K562 (cell line): ENCODE measurements around the gene ATP6V1G2. TPM values are rescaled to one million over a fixed set of nuclear protein-coding genes. Genes with fewer than 3 reads are reported as not detected.

Experiments
- ATF1 ChIP-seq, 2 experiments: fragments of 450-650 bp in 1 of 2; IDR thresholded peaks; 2 replicates each; pipeline ENCODE4 v1.6.1; 2016; ENCODE audit warnings: missing compliant biosample characterization in 1 of 2, missing genetic modification characterization in 1 of 2
- BCL6 ChIP-seq: fragments of 250-450 bp; sonication (Bioruptor Pico); IDR thresholded peaks from 2 replicates; pipeline ENCODE4 v1.4.0; 2020
- HLTF ChIP-seq: fragments of 450-650 bp; IDR thresholded peaks from 2 replicates; pipeline ENCODE4 v1.6.1; 2016
- MCM2 ChIP-seq: fragments of 450-650 bp; IDR thresholded peaks from 2 replicates; pipeline ENCODE4 v1.6.1; 2017; ENCODE audit warnings: low read depth, mild to moderate bottlenecking
- MYBL2 ChIP-seq, 2 experiments: fragments of 450-650 bp in 1 of 2; sonication (generic) in 1 of 2; formaldehyde crosslinking in 1 of 2; IDR thresholded peaks; 2 replicates each; pipeline versions ENCODE4 v1.6.1 to v1.8.1; 2017 to 2022; ENCODE audit warnings: borderline replicate concordance in 1 of 2, inconsistent platforms in 1 of 2, low read depth in 1 of 2, mild to moderate bottlenecking in 1 of 2, missing genetic modification reagents in 1 of 2, moderate library complexity in 1 of 2
- NFE2L1 ChIP-seq: fragments of 450-650 bp; IDR thresholded peaks from 2 replicates; pipeline ENCODE4 v1.6.1; 2016; ENCODE audit warnings: missing genetic modification characterization, low read depth, mild to moderate bottlenecking, missing compliant biosample characterization, moderate library complexity, borderline replicate concordance
- PCBP2 ChIP-seq: fragments of 200-400 bp; formaldehyde crosslinking; IDR thresholded peaks from 2 replicates; pipeline ENCODE4 v1.6.1; 2018; ENCODE audit warnings: low read length, low read depth, mild to moderate bottlenecking, moderate library complexity; ENCODE audit not compliant: poor library complexity, severe bottlenecking
- POU5F1 ChIP-seq: fragments of 150-350 bp; IDR thresholded peaks from 2 replicates; pipeline ENCODE4 v1.6.1; 2014; ENCODE audit warnings: borderline replicate concordance, low read length, low read depth, mild to moderate bottlenecking; ENCODE audit not compliant: partially characterized antibody
- TRIM24 ChIP-seq, 2 experiments: fragments of 450-650 bp; IDR thresholded peaks; 2 replicates each; pipeline ENCODE4 v1.6.1; 2016
- WHSC1 ChIP-seq: IDR thresholded peaks from one replicate; pipeline ENCODE4 v1.6.1; 2012; ENCODE audit warnings: low read length, control low read depth, inconsistent platforms
- ZNF121 ChIP-seq: sonication (generic); formaldehyde crosslinking; conservative IDR thresholded peaks from 2 replicates; pipeline ENCODE4 v1.8.0; 2022; ENCODE audit warnings: missing genetic modification reagents
- ZNF431 ChIP-seq: sonication (generic); formaldehyde crosslinking; IDR thresholded peaks from 2 replicates; pipeline ENCODE4 v1.8.0; 2022; ENCODE audit warnings: mild to moderate bottlenecking, missing genetic modification reagents
- polyA plus RNA-seq, 8 experiments: library from polyadenylated mRNA; depleted of rRNA in 4 of 8; stranded (reverse) in 5 of 8; unstranded in 3 of 8; fragments of >200 nt; fragmentation: Nextera tagmentation in 2 of 8; fragmentation: Illumina TruSeq in 1 of 8; extraction: Ambion mirVana in 2 of 8; extraction: Trizol in 1 of 8; gene quantifications; 2 replicates each; pipeline versions ENCODE4 v1.2.1 to v1.2.3, GENCODE V29; 2011 to 2014; ENCODE audit warnings: inconsistent platforms in 1 of 8, missing spikeins in 1 of 8
- total RNA-seq, 7 experiments: library from RNA; depleted of rRNA in 6 of 7; stranded (reverse); fragments of >200 nt in 6 of 7; fragmentation: Illumina TruSeq in 2 of 7; extraction: Trizol in 2 of 7; gene quantifications; 2 replicates each; pipeline versions ENCODE4 v1.2.1 to v1.2.3, GENCODE V29; 2011 to 2021; ENCODE audit warnings: low replicate concordance in 1 of 7
- TF ChIP-seq, protein P1 (sequence below): IDR thresholded peaks from 2 replicates; pipeline ENCODE4 v1.6.1; 2014; ENCODE audit warnings: antibody characterized with exemption
- TF ChIP-seq, protein P2 (sequence below): IDR thresholded peaks from 2 replicates; pipeline ENCODE4 v1.6.1; 2012; ENCODE audit warnings: low read depth, low read length, improper control_type of control experiment, borderline replicate concordance
- TF ChIP-seq, protein P3 (sequence below): fragments of 450-650 bp; formaldehyde crosslinking; IDR thresholded peaks from 2 replicates; pipeline ENCODE4 v1.4.0; 2020; ENCODE audit warnings: mild to moderate bottlenecking, moderate library complexity
- TF ChIP-seq, protein P4 (sequence below): fragments of 150-350 bp; conservative IDR thresholded peaks from 2 replicates; pipeline ENCODE4 v1.6.1; 2014; ENCODE audit warnings: low read length
- TF ChIP-seq, protein P5 (sequence below): sonication (generic); formaldehyde crosslinking; IDR thresholded peaks from 2 replicates; pipeline ENCODE4 v1.8.0; 2022; ENCODE audit warnings: mild to moderate bottlenecking, missing genetic modification reagents

The ATP6V1G2 gene
- total and polyA plus RNA-seq, 9 of the 15 experiments (the other 6 are each of a cell fraction or from before 2014, with no cell fraction given), result 0.14 to 1.5 (median 0.33) TPM

DNA sequence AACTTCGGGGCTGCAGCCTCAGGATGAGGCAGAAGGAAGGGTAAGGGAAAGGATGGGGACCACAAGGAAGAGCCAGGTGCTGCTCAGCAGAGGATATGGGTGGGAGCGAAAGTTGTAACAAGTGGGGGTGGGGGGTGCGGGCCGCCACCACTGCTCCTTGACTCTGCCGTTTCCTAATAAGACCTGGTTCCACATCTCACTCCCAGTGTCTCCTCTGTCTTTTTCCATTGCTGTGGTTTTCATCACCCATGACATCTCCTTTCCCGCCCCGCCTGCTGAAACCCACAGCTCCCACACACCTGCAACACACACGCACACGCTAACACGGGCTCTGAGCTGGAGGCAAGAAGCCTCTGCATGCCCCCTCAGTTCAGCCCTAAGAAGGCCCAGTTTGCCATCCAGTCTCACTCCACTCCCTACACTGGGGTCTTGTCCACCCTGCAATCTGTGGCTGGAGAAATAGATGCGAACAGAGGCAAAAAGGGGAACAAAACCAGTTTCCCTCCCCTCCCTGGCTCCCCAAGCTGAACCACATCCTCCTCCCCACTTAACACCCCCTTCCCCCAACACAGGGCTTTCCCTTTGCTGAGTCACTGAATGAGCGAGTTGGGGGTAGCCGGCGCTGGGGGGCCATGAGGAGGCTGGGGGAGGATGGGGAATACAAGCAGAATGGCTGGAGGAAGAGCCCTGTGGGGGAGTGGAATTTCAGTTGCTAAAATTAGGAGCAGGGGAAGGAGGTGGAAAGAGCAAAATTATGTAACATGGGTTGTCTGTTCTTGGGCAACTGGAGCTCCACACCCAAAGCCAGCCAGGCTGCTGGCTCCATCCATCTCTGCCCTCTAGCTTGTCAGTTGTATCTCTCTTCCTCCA is 12.5 kb upstream of the ATP6V1G2 start (continued):
- no peak for TF ChIP-seq MYBL2 (IDR thresholded peaks at IDR 0.05; ENCODE audit: low read depth)
- TF ChIP-seq MYBL2 (CRISPR knock-in tag; IDR thresholded peaks at IDR 0.05; ENCODE audit: borderline replicate concordance), result no peak
- TF ChIP-seq, protein P1, sequence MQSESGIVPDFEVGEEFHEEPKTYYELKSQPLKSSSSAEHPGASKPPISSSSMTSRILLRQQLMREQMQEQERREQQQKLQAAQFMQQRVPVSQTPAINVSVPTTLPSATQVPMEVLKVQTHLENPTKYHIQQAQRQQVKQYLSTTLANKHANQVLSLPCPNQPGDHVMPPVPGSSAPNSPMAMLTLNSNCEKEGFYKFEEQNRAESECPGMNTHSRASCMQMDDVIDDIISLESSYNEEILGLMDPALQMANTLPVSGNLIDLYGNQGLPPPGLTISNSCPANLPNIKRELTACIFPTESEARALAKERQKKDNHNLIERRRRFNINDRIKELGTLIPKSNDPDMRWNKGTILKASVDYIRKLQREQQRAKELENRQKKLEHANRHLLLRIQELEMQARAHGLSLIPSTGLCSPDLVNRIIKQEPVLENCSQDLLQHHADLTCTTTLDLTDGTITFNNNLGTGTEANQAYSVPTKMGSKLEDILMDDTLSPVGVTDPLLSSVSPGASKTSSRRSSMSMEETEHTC, result no peak
- no peak for TF ChIP-seq BCL6 (CRISPR knock-in tag)
- TF ChIP-seq, protein P2, sequence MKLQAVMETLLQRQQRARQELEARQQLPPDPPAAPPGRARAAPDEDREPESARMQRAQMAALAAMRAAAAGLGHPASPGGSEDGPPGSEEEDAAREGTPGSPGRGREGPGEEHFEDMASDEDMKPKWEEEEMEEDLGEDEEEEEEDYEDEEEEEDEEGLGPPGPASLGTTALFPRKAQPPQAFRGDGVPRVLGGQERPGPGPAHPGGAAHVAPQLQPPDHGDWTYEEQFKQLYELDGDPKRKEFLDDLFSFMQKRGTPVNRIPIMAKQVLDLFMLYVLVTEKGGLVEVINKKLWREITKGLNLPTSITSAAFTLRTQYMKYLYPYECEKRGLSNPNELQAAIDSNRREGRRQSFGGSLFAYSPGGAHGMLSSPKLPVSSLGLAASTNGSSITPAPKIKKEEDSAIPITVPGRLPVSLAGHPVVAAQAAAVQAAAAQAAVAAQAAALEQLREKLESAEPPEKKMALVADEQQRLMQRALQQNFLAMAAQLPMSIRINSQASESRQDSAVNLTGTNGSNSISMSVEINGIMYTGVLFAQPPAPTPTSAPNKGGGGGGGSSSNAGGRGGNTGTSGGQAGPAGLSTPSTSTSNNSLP, result no peak
- no peak for TF ChIP-seq NFE2L1 (tag)
- TF ChIP-seq PCBP2, result no peak
- no peak for TF ChIP-seq ZNF431 (CRISPR knock-in tag)
- TF ChIP-seq ZNF121 (CRISPR knock-in tag), result no peak
- TF ChIP-seq MCM2, result no peak
- TF ChIP-seq, protein P3, sequence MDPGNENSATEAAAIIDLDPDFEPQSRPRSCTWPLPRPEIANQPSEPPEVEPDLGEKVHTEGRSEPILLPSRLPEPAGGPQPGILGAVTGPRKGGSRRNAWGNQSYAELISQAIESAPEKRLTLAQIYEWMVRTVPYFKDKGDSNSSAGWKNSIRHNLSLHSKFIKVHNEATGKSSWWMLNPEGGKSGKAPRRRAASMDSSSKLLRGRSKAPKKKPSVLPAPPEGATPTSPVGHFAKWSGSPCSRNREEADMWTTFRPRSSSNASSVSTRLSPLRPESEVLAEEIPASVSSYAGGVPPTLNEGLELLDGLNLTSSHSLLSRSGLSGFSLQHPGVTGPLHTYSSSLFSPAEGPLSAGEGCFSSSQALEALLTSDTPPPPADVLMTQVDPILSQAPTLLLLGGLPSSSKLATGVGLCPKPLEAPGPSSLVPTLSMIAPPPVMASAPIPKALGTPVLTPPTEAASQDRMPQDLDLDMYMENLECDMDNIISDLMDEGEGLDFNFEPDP (CRISPR knock-in tag), result no peak
- no peak for TF ChIP-seq WHSC1
- no peak for TF ChIP-seq POU5F1
- peak in 1 of 2 experiments; percentile 31; a peak in 2 of 4 replicates for TF ChIP-seq TRIM24 (IDR thresholded peaks at IDR 0.05)
- TF ChIP-seq HLTF, result no peak
- TF ChIP-seq, protein P4, sequence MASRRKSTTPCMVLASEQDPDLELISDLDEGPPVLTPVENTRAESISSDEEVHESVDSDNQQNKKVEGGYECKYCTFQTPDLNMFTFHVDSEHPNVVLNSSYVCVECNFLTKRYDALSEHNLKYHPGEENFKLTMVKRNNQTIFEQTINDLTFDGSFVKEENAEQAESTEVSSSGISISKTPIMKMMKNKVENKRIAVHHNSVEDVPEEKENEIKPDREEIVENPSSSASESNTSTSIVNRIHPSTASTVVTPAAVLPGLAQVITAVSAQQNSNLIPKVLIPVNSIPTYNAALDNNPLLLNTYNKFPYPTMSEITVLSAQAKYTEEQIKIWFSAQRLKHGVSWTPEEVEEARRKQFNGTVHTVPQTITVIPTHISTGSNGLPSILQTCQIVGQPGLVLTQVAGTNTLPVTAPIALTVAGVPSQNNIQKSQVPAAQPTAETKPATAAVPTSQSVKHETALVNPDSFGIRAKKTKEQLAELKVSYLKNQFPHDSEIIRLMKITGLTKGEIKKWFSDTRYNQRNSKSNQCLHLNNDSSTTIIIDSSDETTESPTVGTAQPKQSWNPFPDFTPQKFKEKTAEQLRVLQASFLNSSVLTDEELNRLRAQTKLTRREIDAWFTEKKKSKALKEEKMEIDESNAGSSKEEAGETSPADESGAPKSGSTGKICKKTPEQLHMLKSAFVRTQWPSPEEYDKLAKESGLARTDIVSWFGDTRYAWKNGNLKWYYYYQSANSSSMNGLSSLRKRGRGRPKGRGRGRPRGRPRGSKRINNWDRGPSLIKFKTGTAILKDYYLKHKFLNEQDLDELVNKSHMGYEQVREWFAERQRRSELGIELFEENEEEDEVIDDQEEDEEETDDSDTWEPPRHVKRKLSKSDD, result no peak
- no peak for TF ChIP-seq ATF1 (CRISPR knock-in tag; IDR thresholded peaks at IDR 0.05)
- TF ChIP-seq ATF1 (tag; IDR thresholded peaks at IDR 0.05), result no peak
- TF ChIP-seq, protein P5, sequence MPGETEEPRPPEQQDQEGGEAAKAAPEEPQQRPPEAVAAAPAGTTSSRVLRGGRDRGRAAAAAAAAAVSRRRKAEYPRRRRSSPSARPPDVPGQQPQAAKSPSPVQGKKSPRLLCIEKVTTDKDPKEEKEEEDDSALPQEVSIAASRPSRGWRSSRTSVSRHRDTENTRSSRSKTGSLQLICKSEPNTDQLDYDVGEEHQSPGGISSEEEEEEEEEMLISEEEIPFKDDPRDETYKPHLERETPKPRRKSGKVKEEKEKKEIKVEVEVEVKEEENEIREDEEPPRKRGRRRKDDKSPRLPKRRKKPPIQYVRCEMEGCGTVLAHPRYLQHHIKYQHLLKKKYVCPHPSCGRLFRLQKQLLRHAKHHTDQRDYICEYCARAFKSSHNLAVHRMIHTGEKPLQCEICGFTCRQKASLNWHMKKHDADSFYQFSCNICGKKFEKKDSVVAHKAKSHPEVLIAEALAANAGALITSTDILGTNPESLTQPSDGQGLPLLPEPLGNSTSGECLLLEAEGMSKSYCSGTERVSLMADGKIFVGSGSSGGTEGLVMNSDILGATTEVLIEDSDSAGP (CRISPR knock-in tag), result no peak
